HepG2 (cell line): Measurements from ENCODE around the gene TAB2. TPM values are rescaled to one million over a fixed set of nuclear protein-coding genes. Genes with fewer than 3 reads are reported as not detected.
A peak's percentile ranks its signal among the peaks of the same experiment; 100 is the strongest.

Source experiments
- BRCA1 ChIP-seq: sonication (generic); formaldehyde crosslinking; IDR thresholded peaks from 2 replicates; pipeline ENCODE4 v1.4.0; 2020; ENCODE audit warnings: missing genetic modification reagents
- ELF1 ChIP-seq: sonication (generic); formaldehyde crosslinking; IDR thresholded peaks from 2 replicates; pipeline ENCODE4 v1.4.0; 2020; ENCODE audit warnings: missing genetic modification reagents
- PITX1 ChIP-seq: sonication (generic); formaldehyde crosslinking; IDR thresholded peaks from 2 replicates; pipeline ENCODE4 v1.5.1; 2020; ENCODE audit warnings: mild to moderate bottlenecking, missing genetic modification reagents
- PTBP1 ChIP-seq: fragments of 200-400 bp; formaldehyde crosslinking; IDR thresholded peaks from 2 replicates; pipeline ENCODE4 v1.6.1; 2018; ENCODE audit warnings: low read length, low read depth; ENCODE audit not compliant: poor library complexity, severe bottlenecking
- THAP11 ChIP-seq: IDR thresholded peaks from 2 replicates; pipeline ENCODE4 v1.6.1; 2016; ENCODE audit warnings: missing biosample characterization, missing genetic modification reagents
- ZBTB7B ChIP-seq: sonication (generic); formaldehyde crosslinking; IDR thresholded peaks from 2 replicates; pipeline ENCODE4 v1.4.0; 2020; ENCODE audit warnings: missing genetic modification reagents
- ZNF367 ChIP-seq: sonication (generic); formaldehyde crosslinking; IDR thresholded peaks from 2 replicates; pipeline ENCODE4 v1.4.0; 2020; ENCODE audit warnings: missing genetic modification reagents, borderline replicate concordance
- ZNF382 ChIP-seq: sonication (generic); formaldehyde crosslinking; IDR thresholded peaks from 2 replicates; pipeline ENCODE4 v1.5.0; 2020; ENCODE audit warnings: missing genetic modification reagents, mild to moderate bottlenecking, borderline replicate concordance
- polyA plus RNA-seq, 8 experiments: library from polyadenylated mRNA; depleted of rRNA in 3 of 8; stranded (reverse) in 7 of 8; unstranded in 1 of 8; fragments of >200 nt; fragmentation: Illumina TruSeq in 4 of 8; extraction: Trizol in 4 of 8; gene quantifications; 2 replicates each; pipeline versions ENCODE4 v1.2.1 to v1.2.3, GENCODE V29; 2011 to 2016; ENCODE audit warnings: low read depth in 4 of 8, missing spikeins in 1 of 8, mixed read lengths in 1 of 8; ENCODE audit not compliant: insufficient read depth in 1 of 8
- total RNA-seq, 5 experiments: library from RNA; depleted of rRNA; stranded (reverse); fragments of >200 nt; fragmentation: Illumina TruSeq; extraction: Trizol; gene quantifications; 2 replicates each; pipeline ENCODE4 v1.2.3, GENCODE V29; 2016; ENCODE audit warnings: low read depth in 1 of 5
- TF ChIP-seq, protein P1 (sequence below): sonication (generic); formaldehyde crosslinking; IDR thresholded peaks from 2 replicates; pipeline ENCODE4 v1.4.0; 2020; ENCODE audit warnings: missing genetic modification reagents
- TF ChIP-seq, protein P2 (sequence below): sonication (generic); formaldehyde crosslinking; IDR thresholded peaks from 2 replicates; pipeline ENCODE4 v1.8.1; 2023; ENCODE audit warnings: missing genetic modification reagents, inconsistent platforms, borderline replicate concordance
- TF ChIP-seq, protein P3 (sequence below): sonication (generic); formaldehyde crosslinking; IDR thresholded peaks from 2 replicates; pipeline ENCODE4 v1.8.0; 2023; ENCODE audit warnings: mild to moderate bottlenecking, missing genetic modification reagents
- TF ChIP-seq, protein P4 (sequence below): sonication (generic); formaldehyde crosslinking; conservative IDR thresholded peaks from 2 replicates; pipeline ENCODE4 v1.4.0; 2020; ENCODE audit warnings: mild to moderate bottlenecking, missing genetic modification reagents, moderate library complexity
- TF ChIP-seq, protein P5 (sequence below): sonication (generic); formaldehyde crosslinking; IDR thresholded peaks from 2 replicates; pipeline ENCODE4 v1.4.0; 2020; ENCODE audit warnings: missing genetic modification reagents

The TAB2 gene
- total and polyA plus RNA-seq, 2 of the 13 experiments (the other 11 are each of a cell fraction or from before 2014, with no cell fraction given) = 23.7 to 50.2 TPM

DNA sequence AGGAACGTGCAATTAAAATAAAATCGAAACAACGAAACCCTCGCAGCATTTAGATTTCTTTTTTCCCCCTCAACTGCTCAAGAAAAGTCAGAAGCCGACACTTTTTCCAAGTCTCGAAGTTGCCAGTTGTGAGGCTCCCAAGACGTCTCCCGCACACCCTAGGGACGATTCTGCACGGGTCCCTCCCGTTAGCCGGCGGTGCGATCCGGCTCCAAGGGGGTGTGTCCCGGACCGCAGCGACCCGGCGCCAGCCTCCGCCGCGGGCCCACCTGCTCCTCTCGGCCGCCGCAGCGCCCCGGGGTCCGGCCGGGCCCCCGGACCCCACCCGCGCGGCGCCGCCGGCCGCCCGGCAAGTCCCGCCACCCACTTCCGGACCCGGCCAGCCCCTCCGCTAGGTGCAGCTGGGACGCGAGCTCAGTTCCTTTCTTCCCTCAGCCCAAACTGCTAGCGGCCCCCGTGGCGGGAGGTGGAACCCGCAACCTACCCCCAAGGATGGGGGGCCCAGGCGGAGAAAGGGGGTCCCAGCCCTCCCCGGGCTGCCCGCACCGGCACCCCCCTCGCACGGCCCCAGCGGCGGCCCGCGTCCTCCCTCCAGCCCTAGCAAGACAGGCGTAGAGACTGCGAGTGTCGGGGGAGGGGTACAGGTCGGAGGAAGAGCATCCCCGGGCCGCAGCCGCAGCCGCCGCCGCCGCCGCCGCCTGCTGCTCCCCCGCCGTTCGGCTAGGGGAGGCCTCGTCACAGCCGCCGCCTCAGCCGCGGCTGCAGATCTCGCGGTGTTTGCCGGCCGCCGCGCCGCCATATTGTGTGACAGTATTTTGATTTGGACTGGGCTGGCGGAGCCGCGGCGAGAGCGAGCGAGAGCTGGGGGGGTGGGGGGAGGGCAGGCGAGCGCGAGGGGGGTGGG lies 520 bp upstream of the TAB2 start (continued):
- TF ChIP-seq ZNF382 (CRISPR knock-in tag) = no peak
- no peak for TF ChIP-seq BRCA1 (CRISPR knock-in tag)
- TF ChIP-seq, protein P1, sequence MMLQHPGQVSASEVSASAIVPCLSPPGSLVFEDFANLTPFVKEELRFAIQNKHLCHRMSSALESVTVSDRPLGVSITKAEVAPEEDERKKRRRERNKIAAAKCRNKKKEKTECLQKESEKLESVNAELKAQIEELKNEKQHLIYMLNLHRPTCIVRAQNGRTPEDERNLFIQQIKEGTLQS (CRISPR knock-in tag) = no peak
- TF ChIP-seq ELF1 (CRISPR knock-in tag) = peak; percentile 46
- TF ChIP-seq PTBP1 = no peak
- peak; percentile 67 for TF ChIP-seq ZBTB7B (CRISPR knock-in tag)
- TF ChIP-seq, protein P2, sequence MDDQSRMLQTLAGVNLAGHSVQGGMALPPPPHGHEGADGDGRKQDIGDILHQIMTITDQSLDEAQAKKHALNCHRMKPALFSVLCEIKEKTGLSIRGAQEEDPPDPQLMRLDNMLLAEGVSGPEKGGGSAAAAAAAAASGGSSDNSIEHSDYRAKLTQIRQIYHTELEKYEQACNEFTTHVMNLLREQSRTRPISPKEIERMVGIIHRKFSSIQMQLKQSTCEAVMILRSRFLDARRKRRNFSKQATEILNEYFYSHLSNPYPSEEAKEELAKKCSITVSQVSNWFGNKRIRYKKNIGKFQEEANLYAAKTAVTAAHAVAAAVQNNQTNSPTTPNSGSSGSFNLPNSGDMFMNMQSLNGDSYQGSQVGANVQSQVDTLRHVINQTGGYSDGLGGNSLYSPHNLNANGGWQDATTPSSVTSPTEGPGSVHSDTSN (CRISPR knock-in tag) = no peak
- TF ChIP-seq THAP11 = peak; percentile 76
- TF ChIP-seq, protein P3, sequence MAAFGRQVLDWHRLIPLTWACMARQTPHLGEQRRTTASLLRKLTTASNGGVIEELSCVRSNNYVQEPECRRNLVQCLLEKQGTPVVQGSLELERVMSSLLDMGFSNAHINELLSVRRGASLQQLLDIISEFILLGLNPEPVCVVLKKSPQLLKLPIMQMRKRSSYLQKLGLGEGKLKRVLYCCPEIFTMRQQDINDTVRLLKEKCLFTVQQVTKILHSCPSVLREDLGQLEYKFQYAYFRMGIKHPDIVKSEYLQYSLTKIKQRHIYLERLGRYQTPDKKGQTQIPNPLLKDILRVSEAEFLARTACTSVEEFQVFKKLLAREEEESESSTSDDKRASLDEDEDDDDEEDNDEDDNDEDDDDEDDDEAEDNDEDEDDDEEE (CRISPR knock-in tag) = no peak
- TF ChIP-seq PITX1 (CRISPR knock-in tag) = no peak
- no peak for TF ChIP-seq ZNF367
- TF ChIP-seq, protein P4, sequence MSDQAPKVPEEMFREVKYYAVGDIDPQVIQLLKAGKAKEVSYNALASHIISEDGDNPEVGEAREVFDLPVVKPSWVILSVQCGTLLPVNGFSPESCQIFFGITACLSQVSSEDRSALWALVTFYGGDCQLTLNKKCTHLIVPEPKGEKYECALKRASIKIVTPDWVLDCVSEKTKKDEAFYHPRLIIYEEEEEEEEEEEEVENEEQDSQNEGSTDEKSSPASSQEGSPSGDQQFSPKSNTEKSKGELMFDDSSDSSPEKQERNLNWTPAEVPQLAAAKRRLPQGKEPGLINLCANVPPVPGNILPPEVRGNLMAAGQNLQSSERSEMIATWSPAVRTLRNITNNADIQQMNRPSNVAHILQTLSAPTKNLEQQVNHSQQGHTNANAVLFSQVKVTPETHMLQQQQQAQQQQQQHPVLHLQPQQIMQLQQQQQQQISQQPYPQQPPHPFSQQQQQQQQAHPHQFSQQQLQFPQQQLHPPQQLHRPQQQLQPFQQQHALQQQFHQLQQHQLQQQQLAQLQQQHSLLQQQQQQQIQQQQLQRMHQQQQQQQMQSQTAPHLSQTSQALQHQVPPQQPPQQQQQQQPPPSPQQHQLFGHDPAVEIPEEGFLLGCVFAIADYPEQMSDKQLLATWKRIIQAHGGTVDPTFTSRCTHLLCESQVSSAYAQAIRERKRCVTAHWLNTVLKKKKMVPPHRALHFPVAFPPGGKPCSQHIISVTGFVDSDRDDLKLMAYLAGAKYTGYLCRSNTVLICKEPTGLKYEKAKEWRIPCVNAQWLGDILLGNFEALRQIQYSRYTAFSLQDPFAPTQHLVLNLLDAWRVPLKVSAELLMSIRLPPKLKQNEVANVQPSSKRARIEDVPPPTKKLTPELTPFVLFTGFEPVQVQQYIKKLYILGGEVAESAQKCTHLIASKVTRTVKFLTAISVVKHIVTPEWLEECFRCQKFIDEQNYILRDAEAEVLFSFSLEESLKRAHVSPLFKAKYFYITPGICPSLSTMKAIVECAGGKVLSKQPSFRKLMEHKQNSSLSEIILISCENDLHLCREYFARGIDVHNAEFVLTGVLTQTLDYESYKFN (CRISPR knock-in tag) = no peak; the same call in 1 of the 2 replicates
- TF ChIP-seq, protein P5, sequence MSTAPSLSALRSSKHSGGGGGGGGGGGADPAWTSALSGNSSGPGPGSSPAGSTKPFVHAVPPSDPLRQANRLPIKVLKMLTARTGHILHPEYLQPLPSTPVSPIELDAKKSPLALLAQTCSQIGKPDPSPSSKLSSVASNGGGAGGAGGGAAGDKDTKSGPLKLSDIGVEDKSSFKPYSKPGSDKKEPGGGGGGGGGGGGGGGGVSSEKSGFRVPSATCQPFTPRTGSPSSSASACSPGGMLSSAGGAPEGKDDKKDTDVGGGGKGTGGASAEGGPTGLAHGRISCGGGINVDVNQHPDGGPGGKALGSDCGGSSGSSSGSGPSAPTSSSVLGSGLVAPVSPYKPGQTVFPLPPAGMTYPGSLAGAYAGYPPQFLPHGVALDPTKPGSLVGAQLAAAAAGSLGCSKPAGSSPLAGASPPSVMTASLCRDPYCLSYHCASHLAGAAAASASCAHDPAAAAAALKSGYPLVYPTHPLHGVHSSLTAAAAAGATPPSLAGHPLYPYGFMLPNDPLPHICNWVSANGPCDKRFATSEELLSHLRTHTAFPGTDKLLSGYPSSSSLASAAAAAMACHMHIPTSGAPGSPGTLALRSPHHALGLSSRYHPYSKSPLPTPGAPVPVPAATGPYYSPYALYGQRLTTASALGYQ (CRISPR knock-in tag) = no peak; the same call in 1 of the 2 replicates
